GM18873 (cell line): ENCODE data around the gene ZBTB16.

Experiments
- ATAC-seq: cut with Tn5 transposase; IDR thresholded peaks from one replicate; pipeline ENCODE4 v1.9.1; 2021; ENCODE audit warnings: mild to moderate bottlenecking, moderate library complexity, moderate number of reproducible peaks; ENCODE audit not compliant: unreplicated experiment, low FRiP score

ZBTB16 gene

DNA sequence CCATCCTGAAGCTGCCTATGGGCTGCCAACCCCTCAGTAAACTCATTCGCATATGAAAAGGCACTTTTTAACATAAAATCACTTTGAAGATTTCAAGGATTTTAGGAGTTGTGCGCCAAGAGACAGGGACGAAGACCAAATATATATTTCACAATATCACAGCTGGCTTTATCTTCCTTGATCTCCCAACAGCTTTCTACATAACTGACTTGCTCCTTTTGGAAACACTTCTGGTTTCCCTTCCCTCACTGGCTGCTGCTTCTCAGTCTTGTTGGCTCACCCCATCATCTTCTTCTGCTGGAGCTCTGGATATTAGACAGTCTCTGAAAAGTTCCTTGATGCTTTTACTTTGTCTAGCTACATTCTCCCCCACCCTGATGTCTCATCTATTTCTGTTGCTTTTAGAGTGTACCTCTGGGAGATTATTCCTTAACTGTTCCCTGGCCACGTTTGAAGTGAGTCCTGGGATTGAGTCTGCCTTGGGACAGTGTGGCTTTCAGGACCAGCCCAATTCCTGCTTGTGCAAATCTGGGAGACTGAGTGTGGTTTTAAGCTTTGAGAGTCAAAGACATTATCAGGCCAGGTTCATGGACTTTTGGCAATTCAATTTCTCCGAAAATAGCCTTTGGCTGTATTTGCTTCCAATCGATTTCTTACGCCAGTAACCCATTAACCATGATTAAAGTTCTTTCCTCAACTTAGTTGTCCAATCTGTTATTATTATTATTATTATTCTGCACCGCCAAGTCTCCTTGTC lies 205.8 kb downstream of the ZBTB16 start:
- ATAC-seq = no peak

DNA sequence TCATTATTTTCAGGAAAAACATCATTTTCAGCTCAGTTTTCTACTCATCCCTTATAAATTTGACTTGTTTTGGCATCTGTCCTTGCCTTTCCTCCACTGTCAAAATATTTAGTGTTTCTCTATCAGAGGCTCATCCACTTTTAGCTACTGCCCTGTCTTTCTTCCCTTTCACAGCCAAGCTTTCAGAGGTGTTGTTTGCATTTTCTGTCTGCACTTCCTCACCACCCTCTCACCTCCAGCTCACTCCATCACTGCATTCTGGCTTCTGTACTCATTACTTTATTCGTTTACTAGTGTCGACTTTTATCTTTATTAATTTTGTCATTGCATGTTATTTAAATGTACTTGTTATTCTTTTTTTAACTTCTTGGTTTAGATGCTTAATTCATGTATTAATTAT lies 210.0 kb downstream of the ZBTB16 start:
- no peak for ATAC-seq

DNA sequence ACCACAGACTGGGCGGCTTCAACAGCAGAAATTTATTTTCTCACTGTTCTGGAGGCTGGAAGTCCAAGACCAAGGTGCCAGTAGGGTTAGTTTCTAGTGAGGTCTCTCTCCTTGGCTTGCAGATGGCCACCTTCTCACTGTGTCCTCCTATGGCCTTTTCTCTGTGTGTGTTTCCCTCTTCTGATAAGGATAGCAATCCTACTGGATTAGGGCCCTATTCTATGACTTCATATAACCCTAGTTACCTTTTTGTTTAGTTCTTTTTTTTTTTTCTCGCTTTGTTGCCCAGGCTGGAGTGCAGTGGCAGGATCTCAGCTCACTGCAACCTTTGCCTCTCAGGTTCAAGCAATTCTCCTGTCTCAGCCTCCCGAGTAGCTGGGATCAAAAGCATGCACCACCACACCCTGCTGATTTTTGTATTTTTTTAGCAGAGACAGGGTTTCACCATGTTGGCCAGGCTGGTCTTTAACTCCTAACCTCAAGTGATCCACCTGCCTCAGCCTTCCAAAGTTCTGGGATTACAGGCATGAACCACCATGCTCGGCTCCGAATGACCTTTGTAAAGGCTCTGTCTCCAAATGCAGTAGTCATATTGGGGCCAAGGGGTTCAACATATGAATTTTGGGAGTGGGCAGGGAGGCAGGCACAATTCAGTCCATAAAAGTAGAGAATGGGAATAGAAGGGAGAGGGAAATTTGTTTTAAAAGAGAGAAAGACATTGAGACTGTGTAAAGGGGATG lies 211.2 kb downstream of the ZBTB16 start:
- ATAC-seq = no peak

DNA sequence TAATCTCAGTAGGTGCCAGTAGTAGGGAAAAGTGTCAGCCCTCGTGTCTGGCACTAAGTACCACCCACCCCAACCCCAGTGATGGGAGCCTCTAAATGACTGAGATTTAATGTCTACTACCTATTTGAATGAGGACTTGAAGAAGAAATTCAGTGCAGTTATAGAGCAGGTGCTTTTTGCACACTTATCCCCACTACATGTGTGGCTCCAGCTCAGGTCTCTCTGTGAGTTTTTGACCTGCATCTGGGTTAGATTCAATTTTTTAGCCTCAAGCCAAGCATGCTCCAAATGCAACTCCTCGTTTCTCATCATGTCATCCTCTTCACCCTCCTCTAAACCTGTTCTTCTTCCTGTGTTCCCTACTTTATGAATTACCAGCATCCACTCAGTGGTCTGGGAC lies 211.8 kb downstream of the ZBTB16 start:
- ATAC-seq = no peak

DNA sequence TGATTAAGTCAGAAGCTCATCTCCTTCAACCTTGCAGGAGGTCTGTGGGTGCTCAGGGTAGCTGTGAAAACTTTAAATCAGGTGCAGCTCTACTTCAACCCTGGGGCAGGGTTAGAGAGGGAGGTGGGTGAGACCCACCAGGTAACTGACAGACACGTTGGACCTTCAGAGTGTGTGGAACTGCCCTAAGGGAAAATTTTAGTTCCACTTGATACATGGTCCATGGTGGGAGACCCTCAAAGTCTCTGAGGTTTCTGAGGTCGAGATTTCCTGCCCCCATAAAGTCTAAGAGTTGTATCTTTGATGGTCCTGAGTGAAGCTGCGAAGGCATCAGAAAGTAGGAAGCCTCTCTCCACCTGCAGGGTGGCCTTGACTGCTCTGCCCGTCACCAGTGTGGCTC lies 212.8 kb downstream of the ZBTB16 start:
- ATAC-seq = no peak

DNA sequence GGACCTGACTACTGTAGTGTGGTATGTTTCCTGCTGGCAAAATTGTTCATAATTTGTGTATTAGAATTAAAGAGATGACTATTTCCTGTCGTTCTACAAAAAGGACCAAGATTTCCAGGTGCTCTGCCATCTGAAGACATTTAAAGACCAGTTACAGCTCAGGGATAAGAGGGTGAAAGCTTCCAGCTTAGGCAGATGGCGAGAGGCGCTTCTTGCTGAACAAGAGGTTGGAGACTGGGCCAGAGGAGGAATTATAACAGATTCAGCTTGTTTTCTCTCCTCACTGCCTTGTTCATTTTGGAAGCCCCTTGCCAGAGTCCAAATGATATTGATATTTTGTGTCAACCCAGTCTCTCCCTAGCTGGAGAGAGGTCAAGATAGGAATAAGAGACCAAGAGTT lies 213.6 kb downstream of the ZBTB16 start:
- no peak for ATAC-seq

DNA sequence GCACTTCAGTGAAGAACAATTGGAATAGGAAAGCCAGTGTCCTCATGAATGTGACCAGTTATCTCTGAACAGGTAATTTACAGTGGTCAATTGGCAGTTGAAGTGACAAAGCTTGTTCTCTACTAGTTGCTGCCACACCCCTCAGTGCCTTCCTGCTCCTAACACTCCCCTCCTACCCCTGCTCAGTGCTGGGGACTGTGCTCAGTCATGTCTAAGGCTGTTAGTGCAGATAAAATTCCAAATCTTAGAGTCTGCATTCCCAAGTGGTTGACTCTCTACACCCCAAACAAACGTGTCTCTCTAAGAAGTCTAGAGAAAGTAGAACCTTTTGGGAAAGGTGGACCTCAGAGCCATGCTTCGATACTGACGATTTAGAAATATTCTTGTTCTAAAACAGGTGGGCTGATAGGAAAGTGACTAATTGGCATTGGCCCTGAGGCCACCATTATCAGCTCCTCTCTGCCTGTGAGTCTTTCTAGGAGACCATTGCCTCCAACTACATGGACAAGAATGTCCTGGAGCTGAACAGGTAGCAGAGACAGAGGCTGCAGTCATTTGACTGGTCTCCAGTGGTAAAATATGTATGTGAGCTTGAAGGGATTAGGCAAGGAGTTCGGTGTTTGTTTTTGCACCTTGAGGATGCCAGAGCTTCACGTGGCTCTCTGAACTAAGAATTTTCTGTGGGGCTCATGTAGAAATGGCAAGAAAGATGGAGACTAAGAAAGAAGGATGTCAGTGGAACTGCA lies 214.6 kb downstream of the ZBTB16 start:
- no peak for ATAC-seq

DNA sequence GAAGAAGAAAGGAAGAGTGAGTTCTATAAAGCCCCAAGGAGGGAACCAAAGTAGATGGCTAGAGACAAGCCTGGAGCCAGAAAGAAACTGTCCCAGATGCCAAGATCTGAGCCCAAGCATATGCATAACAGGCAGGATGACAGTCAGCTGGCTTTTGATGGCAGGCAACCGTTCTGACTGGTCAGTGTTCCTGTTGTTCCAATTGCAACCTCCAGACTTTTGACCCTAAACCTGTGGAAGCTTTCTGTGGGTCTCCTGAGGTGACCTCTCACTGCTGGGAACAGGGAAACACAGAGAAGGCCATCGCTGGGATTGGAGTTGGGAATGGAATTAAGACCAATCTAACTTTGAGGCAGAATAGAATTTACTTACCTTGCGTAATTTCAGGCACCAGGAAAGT lies 215.1 kb downstream of the ZBTB16 start:
- no peak for ATAC-seq

DNA sequence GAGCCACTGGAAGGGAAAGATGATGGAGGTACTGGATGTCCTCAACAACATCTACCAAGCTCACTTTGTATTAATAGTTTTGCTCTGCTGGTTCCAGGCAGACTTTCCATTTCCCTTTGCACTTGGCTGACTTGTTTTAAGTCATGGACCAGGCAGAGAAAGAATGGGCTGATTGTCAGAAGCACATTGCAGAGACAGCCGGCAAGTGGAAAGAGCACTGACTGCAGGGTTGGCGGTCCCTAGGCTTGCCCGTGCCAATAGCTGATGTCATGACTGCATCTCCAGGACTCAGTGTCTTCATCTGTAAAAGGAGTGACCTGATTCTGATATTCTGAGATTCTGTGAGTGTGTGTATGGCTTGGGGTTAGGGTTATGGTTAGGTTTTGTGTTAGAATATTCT lies 215.8 kb downstream of the ZBTB16 start:
- no peak for ATAC-seq

DNA sequence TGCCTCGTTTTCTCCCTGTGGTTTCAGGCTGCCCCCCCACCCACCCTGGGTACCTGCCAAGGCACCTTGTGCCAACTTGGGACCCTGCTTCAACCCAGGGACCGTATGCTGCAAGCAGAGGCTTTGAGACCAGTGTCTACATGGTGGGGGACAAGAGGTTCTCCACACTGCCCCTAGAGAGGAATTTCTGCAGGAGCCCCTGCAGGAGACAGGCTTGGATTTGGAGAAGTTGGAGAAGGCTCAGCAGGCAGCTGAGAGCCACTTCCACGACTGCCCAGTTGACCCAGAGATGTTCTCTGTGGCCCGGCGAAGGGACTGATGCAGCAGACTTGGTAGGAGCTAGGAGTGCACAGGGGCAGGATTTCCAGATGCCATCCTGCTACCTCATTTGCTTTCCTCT lies 216.6 kb downstream of the ZBTB16 start:
- ATAC-seq = no peak

DNA sequence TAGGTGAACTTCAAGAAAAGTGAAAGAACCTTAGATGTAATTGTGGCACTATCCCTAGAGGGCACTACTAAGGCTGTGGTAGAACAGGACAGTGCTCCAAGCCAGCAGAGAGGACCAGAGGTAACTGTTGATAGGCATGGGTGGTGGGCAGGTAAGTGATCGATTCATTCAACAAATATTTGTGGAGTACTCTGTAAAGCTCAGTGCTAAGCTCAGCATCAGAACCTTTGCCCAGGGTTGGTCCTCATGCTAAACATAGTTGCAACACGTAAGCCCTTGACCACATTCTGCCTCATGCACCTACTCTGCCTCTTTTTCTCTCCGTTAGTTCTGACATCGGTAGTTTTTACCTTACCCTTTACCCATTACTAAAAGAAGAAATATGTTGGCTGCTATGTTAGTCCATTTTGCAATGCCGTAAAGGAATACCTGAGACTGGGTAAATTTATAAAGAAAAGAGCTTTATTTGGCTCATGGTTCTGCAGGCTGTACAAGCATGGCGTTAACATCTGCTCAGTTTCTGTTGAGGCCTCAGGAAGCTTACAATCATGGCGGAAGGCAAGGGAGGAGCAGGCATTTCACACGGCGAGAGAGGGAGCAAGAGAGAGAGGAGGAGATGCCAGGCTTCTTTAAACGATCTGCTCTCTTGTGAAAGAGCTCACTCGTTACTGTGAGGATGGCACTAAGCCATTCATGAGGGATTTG lies 218.3 kb downstream of the ZBTB16 start:
- ATAC-seq = no peak

DNA sequence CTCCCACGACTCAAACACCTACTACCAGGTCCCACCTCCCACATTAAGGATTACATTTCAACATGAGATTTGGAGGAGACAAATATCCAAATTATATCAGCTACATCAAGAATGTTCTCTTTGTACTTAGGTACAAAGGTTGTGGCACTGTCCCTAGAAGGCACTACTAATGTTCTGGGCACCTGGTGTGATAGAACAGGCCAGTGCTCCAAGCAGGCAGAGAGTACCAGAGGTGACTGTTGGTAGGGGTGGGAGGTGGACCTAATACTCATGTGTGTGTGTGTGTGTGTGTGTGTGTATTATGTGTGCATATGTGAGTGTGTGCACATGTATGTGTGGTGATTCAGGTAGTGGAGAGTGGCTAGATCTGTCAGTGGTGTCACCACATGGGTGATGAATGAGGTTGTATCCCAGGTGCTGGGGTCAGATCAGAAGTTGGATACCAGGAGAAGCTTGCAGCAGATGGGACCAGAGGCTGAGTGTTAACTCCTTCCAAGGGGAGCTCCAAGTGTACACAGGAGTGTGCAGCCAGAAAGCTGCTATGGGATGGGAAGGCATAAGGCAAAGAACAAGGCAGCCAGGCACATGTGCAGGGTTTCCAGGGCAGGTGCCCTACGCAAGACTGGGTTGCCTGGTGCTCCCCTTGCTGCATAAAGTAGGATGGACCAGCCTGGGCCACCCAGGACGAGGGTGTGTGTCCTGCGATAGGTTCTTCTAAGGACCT lies 219.0 kb downstream of the ZBTB16 start:
- ATAC-seq = no peak

DNA sequence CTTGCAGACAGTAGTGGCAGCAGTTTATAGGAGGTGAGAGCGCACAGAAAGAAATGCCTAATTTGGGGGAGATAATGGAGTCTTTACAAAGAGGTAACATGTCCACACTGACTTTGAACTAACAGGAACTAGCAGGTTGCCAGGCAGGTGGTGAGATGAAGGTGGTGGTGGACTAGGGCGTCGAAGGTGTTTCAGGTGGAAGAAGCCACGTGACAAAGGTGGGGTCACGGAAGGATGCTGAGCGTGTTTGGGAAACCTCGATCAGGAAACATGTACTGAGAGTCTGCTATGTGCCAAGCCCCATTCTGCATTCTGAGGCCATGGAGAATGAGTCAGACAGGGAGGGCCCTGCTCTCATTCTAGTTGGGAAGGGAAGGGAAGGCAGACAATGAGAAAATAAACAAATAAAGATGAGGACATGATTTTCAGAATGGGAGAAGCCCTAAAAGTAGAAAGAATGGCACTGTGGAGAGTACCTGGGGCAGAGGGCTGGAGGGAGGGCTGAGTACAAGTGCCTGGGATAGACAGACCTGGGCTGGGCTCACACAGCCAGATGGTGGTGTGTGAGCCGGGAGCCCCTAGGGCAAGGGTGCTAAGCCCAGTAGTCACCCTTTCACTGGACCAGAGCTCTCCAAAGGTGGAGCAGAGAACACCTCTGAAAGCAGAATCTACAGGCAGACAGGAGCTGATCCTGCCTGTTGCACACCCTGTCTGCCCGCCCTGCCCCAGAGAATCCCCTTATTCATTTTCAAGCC lies 220.5 kb downstream of the ZBTB16 start:
- no peak for ATAC-seq

DNA sequence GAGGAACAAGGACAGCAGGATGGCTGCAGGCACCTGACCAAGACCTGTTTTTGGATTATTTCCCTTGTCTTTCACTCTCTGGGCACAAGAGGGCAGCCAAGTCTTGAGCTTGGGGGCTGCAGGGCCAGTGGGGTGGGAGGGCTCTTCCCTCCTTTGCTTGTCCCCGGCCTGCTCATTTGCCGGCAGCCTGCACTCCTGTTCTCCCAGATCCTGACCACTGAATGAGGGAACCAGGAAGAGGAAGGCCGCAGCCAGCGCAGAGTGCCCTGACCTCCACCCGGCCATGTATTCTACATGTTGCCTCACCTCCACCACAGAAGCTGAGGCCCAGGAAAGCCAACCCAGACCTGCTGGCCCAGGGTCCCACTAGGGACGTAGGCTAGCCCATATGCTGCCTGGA lies 221.2 kb downstream of the ZBTB16 start:
- no peak for ATAC-seq

DNA sequence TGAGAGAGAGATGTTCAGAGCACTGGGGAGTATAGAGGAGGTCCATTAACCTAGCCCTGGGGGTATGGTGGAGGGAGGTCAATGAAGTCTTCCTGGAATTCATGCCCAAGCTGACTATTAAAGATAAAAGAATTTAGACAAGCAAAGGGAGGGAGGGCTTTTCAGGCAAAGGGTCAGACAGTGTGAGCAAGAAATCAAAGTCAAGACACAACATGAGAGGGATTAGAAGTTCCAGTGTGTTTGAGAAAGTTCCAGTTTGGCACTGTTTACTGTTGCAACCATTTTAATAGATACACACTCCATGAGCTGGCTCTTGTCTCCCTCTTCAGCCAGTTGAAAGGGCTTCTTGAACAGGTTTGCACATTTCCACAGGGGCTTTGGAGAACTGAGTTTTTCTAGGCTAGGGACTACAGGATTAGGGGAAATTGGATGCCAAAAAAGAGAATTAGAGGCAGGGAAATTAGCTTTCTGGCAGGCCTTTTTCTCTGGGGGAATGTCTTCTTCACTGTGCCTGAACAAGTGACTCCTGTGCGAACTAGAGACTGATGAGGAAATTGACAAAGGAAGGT lies 222.0 kb downstream of the ZBTB16 start:
- no peak for ATAC-seq

DNA sequence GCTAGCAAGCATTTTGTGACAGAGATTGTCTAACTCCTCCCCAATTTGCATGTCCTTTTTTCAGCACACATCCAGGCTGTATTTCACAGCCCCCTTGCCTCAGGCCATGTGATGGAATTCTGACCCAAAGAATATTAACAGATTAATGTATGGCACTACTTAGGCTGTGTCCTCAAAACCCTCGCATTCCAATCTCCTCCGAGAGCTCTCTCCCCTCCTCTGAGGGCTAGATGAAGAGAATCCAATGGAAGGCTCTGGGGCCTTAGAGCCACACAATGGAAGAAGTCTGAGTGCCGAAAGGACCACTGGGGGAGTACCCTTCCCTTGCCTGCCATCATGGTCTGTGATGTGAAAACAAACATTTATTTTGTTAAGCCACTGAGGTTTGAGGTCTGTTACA lies 223.0 kb downstream of the ZBTB16 start:
- ATAC-seq = no peak

DNA sequence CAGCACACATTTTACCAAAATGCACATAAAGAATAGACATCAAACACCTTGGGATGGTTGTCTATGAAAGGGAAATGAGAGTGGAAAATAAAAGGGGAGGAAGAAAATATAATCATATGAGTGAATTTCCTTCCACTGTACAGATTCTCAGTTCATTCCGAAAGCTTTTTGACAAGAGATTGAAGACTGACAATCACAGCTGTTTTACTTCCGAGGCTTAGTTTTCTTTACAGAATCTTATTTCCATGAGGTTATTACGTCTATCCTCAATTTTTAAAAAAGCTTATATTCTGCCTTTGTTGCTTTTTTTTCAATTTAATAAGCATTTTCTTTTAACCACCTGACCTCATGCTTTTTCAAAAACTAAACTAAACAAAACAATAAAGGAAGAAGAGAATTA lies 223.9 kb downstream of the ZBTB16 start:
- ATAC-seq = no peak

DNA sequence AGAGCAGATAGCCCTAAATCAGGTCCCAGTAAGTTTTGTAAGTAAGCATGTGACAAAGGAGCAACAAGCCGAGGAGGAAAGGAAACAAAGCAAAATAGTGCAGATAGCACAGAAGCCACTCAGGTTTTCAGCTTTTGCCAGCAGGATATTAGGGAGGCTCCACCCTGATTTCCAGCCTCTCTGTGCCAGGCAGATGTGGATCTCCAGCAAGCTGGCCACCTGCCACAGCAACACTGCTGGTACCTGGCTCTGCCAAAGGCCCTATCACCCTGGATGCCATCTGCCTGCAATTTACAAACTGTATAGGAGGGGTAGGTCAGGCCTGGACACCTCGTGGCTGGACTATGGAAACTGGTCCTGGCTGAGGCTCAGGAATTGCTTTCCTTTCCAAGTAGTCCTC lies 224.5 kb downstream of the ZBTB16 start:
- no peak for ATAC-seq

DNA sequence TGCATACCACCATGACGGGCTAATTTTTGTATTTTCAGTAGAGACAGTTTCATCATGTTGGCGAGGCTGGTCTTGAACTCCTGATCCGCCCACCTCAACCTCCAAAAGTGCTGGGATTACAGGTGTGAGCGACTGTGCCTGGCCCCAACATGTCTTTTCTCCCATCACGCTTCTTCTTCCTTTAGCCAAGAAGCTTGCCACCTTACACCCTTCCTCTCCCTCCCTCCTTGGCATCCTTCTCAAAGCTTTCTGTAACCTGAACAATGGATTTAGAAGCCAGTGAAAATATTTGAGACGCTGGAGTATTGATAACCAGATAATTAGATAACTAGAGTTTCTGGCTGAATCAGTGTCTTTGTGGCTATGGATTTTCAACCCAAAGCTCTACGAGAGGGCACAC lies 225.4 kb downstream of the ZBTB16 start:
- ATAC-seq = no peak
